ENCODE measurements around the gene MAP3K7. TPM values are rescaled to one million over a fixed set of nuclear protein-coding genes. Genes with fewer than 3 reads are reported as not detected.

MAP3K7 gene
- total and polyA plus RNA-seq, 2 experiments from 2014 or later: 21.5 to 40.3 TPM

DNA sequence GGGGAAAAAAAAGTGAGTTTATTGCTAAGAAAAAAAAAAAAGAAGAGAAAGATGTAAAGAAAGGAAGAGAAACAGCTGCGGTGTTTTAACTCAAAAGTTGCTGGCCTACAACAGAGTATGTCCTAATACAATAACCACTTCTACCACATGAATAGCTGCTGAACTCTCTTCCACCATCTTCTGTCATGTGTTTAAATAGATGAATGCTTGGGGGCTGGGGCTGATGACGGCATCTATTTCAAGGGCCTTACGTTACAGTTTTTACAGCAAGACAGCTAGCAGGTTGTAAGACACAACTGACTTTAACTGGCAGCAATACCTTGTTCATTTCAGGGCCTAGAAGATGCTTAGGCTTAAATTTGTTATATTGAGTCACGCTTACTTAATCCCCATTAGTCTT lies 50.4 kb downstream of the MAP3K7 start:
- H3K79me2 ChIP-seq: no peaks in the 10 kb centered on the region
- DNase-seq (ENCODE audit: low spot score): no peak
- no peaks in the 10 kb centered on the region for H4K20me1 ChIP-seq (ENCODE audit: insufficient read depth, poor library complexity, severe bottlenecking)
- H3K4me2 ChIP-seq: no peak overlapping the region
- no peak overlapping the region for H2AFZ ChIP-seq
- no peaks in the 10 kb centered on the region for H3K9me2 ChIP-seq (replicated peaks; ENCODE audit: insufficient read depth)
- no peaks in the 10 kb centered on the region for H3K27me3 ChIP-seq
- no peaks in the 10 kb centered on the region for H3K36me3 ChIP-seq (replicated peaks; ENCODE audit: insufficient read depth, low read depth)
- no peak for TF ChIP-seq EZH2phosphoT487 (IDR thresholded peaks at IDR 0.05; ENCODE audit: low read depth, severe bottlenecking, unreplicated experiment)
- no peak for TF ChIP-seq EZH2 (IDR thresholded peaks at IDR 0.05; ENCODE audit: borderline replicate concordance)
- TF ChIP-seq, protein P1, sequence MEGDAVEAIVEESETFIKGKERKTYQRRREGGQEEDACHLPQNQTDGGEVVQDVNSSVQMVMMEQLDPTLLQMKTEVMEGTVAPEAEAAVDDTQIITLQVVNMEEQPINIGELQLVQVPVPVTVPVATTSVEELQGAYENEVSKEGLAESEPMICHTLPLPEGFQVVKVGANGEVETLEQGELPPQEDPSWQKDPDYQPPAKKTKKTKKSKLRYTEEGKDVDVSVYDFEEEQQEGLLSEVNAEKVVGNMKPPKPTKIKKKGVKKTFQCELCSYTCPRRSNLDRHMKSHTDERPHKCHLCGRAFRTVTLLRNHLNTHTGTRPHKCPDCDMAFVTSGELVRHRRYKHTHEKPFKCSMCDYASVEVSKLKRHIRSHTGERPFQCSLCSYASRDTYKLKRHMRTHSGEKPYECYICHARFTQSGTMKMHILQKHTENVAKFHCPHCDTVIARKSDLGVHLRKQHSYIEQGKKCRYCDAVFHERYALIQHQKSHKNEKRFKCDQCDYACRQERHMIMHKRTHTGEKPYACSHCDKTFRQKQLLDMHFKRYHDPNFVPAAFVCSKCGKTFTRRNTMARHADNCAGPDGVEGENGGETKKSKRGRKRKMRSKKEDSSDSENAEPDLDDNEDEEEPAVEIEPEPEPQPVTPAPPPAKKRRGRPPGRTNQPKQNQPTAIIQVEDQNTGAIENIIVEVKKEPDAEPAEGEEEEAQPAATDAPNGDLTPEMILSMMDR (IDR thresholded peaks at IDR 0.05; ENCODE audit: poor library complexity): no peak
- no peak overlapping the region for H3K4me3 ChIP-seq
- no peaks in the 10 kb centered on the region for H3K9me3 ChIP-seq (ENCODE audit: low read depth)
- H3K4me1 ChIP-seq (ENCODE audit: insufficient read depth): no peaks in the 10 kb centered on the region
- WGBS (ENCODE audit: low lambda C conversion rate, missing lambda C conversion rate): 95% methylated on average over 4 of the region's 4 CpGs
- H3K27ac ChIP-seq: no peak overlapping the region

DNA sequence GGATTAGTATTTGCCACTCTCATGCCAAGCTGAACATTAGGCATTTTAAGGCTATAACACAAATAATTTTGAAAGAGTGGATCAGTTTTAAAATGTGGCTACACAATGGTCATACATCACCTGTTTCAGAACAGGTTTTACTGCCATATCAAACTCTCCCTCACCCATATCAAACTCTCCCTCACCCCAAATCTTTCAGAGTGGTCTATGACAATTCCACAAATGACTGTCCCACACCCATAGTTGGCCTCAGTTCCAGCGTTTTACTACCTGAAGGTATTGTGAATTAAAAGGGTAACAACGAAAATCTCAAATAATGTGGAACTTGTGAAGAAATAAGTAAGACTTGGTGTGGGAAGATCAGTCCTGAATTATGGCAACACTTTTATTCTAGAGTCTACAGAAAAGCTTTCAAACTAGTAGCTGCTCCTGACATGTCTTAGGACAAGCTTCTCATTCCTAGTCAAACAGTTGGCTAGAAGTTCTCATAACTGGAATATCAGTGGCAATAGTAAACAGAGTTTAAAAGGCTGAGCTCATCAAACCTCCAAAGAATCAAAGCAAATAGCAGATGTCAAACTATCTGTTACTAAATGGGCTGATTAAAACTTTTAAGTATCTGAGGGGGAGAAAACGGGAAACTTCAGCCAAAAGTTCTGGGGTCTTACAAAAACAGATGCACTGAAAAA lies 52.4 kb downstream of the MAP3K7 start:
- no peak overlapping the region for H3K27ac ChIP-seq
- no peak overlapping the region for H2AFZ ChIP-seq
- no peak overlapping the region for H3K4me3 ChIP-seq
- H3K9me2 ChIP-seq (replicated peaks; ENCODE audit: insufficient read depth): no peaks in the 10 kb centered on the region
- H3K79me2 ChIP-seq: no peaks in the 10 kb centered on the region
- no peaks in the 10 kb centered on the region for H3K4me1 ChIP-seq (ENCODE audit: insufficient read depth)
- H3K9me3 ChIP-seq (ENCODE audit: low read depth): no peaks in the 10 kb centered on the region
- no peak for DNase-seq (ENCODE audit: low spot score)
- no peak overlapping the region for H3K4me2 ChIP-seq
- no peaks in the 10 kb centered on the region for H3K27me3 ChIP-seq
- TF ChIP-seq EZH2phosphoT487 (IDR thresholded peaks at IDR 0.05; ENCODE audit: low read depth, severe bottlenecking, unreplicated experiment) (no peak), EZH2 (IDR thresholded peaks at IDR 0.05; ENCODE audit: borderline replicate concordance) (no peak)
- TF ChIP-seq, protein P1 (IDR thresholded peaks at IDR 0.05; ENCODE audit: poor library complexity): no peak
- H3K36me3 ChIP-seq (replicated peaks; ENCODE audit: insufficient read depth, low read depth): no peaks in the 10 kb centered on the region
- 91% methylated on average over 3 of the region's 3 CpGs for WGBS (ENCODE audit: low lambda C conversion rate, missing lambda C conversion rate)
- no peaks in the 10 kb centered on the region for H4K20me1 ChIP-seq (ENCODE audit: insufficient read depth, poor library complexity, severe bottlenecking)

DNA sequence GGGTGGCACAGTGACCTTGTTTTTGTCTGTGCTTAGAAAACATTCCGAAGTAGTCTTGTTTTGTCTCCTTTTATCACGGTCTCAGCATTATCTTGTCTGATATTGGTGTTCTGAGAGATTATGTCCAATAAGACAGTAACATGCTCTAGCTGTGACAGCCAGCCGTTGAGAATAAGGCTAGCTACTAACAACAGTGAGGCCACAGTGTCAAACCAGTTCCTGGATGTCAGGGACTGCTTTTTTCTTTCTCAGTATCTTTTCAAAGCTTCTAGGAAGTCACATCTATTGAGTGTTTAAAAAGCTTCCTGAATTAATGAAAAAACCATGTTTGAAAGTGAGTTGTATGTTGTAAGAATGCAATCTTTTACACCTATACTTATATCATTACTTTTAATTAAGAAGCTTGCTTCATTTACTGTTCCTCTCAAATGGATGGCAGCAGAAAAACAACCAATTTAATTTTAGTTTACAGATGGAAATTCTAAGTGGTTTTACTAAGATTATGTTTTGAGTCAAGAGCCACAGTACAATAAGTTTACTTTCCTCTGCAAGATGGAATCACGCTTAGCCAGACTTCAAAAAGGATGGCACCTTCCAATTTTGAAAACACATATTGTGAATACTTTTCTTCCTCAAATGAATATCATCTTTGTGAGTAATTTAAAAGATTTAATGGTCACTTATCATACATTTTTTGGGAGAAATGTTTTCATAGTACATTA lies 53.1 kb downstream of the MAP3K7 start:
- H3K79me2 ChIP-seq: no peaks in the 10 kb centered on the region
- no peaks in the 10 kb centered on the region for H3K27me3 ChIP-seq
- H3K4me1 ChIP-seq (ENCODE audit: insufficient read depth): no peaks in the 10 kb centered on the region
- H2AFZ ChIP-seq: no peak overlapping the region
- TF ChIP-seq, protein P1 (IDR thresholded peaks at IDR 0.05; ENCODE audit: poor library complexity): no peak
- TF ChIP-seq EZH2phosphoT487 (IDR thresholded peaks at IDR 0.05; ENCODE audit: low read depth, severe bottlenecking, unreplicated experiment) (no peak), EZH2 (IDR thresholded peaks at IDR 0.05; ENCODE audit: borderline replicate concordance) (no peak)
- WGBS (ENCODE audit: low lambda C conversion rate, missing lambda C conversion rate): 81% methylated on average over 4 of the region's 4 CpGs
- H3K4me3 ChIP-seq: no peak overlapping the region
- no peaks in the 10 kb centered on the region for H3K36me3 ChIP-seq (replicated peaks; ENCODE audit: insufficient read depth, low read depth)
- H3K27ac ChIP-seq: no peak overlapping the region
- no peaks in the 10 kb centered on the region for H3K9me2 ChIP-seq (replicated peaks; ENCODE audit: insufficient read depth)
- no peak for DNase-seq (ENCODE audit: low spot score)
- H3K4me2 ChIP-seq: no peak overlapping the region
- H3K9me3 ChIP-seq (ENCODE audit: low read depth): no peaks in the 10 kb centered on the region
- no peaks in the 10 kb centered on the region for H4K20me1 ChIP-seq (ENCODE audit: insufficient read depth, poor library complexity, severe bottlenecking)

Measured in hepatocyte (in vitro differentiated cells).